A673 (cell line): ENCODE results near the gene SLC6A20. TPM values are rescaled to one million over a fixed set of nuclear protein-coding genes. Genes with fewer than 3 reads are reported as not detected.

Experiments used
- BruUV-seq: library from RNA; stranded (reverse); fragments of 400-500 nt; replicated peaks from 2 replicates; lab custom pipeline; 2021; lab: Mats Ljungman, UMichigan
- CTCF ChIA-PET: fragments of 300-600 bp; sonication (Branson Sonifier 250); formaldehyde crosslinking; loops from one replicate; lab custom pipeline; 2022; ENCODE audit warnings: antibody characterized with exemption; lab: Charles Lee
- POLR2A ChIA-PET: fragments of 300-600 bp; sonication (Branson Sonifier 250); formaldehyde crosslinking; loops from one replicate; lab custom pipeline; 2022; ENCODE audit warnings: antibody characterized with exemption; ENCODE audit not compliant: low non-redundant PET; lab: Charles Lee
- DNase-seq: peaks from one replicate; pipeline ENCODE4 v3.0.0-alpha.2; 2015; ENCODE audit warnings: low spot score
- H3K27ac ChIP-seq: fragments of 200-600 bp; sonication (generic); 2 replicates; pipeline ENCODE4 v1.5.1; 2016; ENCODE audit warnings: mixed run types, low read depth, mild to moderate bottlenecking, mixed read lengths, antibody characterized with exemption, low read length; ENCODE audit not compliant: poor library complexity, severe bottlenecking
- H3K27me3 ChIP-seq: fragments of 200-600 bp; sonication (generic); replicated peaks from 2 replicates; pipeline ENCODE4 v1.6.1; 2017; ENCODE audit warnings: mixed run types, low read depth, mild to moderate bottlenecking, mixed read lengths, antibody characterized with exemption, low read length; ENCODE audit not compliant: insufficient read depth, poor library complexity
- H3K36me3 ChIP-seq: fragments of 200-600 bp; sonication (generic); 2 replicates; pipeline ENCODE4 v1.6.1; 2016; ENCODE audit warnings: mixed run types, mild to moderate bottlenecking, mixed read lengths, antibody characterized with exemption, low read length; ENCODE audit not compliant: insufficient read depth, poor library complexity, severe bottlenecking
- H3K4me1 ChIP-seq: fragments of 200-600 bp; sonication (generic); 2 replicates; pipeline ENCODE4 v1.6.1; 2017; ENCODE audit warnings: mixed run types, mild to moderate bottlenecking, mixed read lengths, antibody characterized with exemption, low read length; ENCODE audit not compliant: insufficient read depth, poor library complexity, severe bottlenecking
- H3K4me3 ChIP-seq: fragments of 200-600 bp; sonication (generic); 2 replicates; pipeline ENCODE4 v1.5.1; 2016; ENCODE audit warnings: low read depth, mixed run types, mild to moderate bottlenecking, mixed read lengths, low read length; ENCODE audit not compliant: poor library complexity, severe bottlenecking
- H3K9me3 ChIP-seq: fragments of 200-600 bp; sonication (generic); 2 replicates; pipeline ENCODE4 v1.6.1; 2016; ENCODE audit warnings: mixed run types, low read depth, mild to moderate bottlenecking, mixed read lengths, antibody characterized with exemption, low read length; ENCODE audit not compliant: poor library complexity, severe bottlenecking
- CTCF ChIP-seq: fragments of 300-800, 200-600 bp; sonication (generic); conservative IDR thresholded peaks from 2 replicates; pipeline ENCODE4 v1.5.1; 2017; ENCODE audit warnings: low read depth, mild to moderate bottlenecking, antibody characterized with exemption, low read length, moderate library complexity, mixed read lengths
- EZH2 ChIP-seq: fragments of 200-600 bp; sonication (generic); IDR thresholded peaks from 2 replicates; pipeline ENCODE4 v1.6.1; 2017; ENCODE audit warnings: borderline replicate concordance, low read depth, mild to moderate bottlenecking, mixed read lengths, antibody characterized with exemption, low read length; ENCODE audit not compliant: poor library complexity, severe bottlenecking
- intact Hi-C: fragments of 100-400 bp; cut with micrococcal nuclease; formaldehyde crosslinking; loops from one replicate; pipeline ENCODE4 v1.10.0; 2022; ENCODE audit not compliant: unreplicated experiment
- total RNA-seq: library from RNA; stranded (reverse); gene quantifications from 2 replicates; pipeline ENCODE4 v1.2.3, GENCODE V29; 2021

The SLC6A20 gene
- total RNA-seq, 1 experiment from 2014 or later, result not detected

GRCh38 chr3:45771166-45771775 is 25.1 kb downstream of the SLC6A20 start:
- CTCF ChIA-PET, result interaction anchor here (0.5 kb wide), 1 partner anchor 264 kb away, joined by 3 read pairs; no protein-coding TSS in a partner anchor
- no TSS peak for BruUV-seq
- Histone ChIP-seq H3K9me3 (no peaks in the 10 kb centered on the region), H3K4me1 (no peaks in the 10 kb centered on the region), H3K27ac (no peak overlapping the region), H3K27me3 (no peaks in the 10 kb centered on the region), H3K4me3 (no peak overlapping the region), H3K36me3 (no peaks in the 10 kb centered on the region)
- intact Hi-C loops, result no loop called here
- POLR2A ChIA-PET, result no interaction called here
- no peak for DNase-seq
- TF ChIP-seq EZH2 (no peak), CTCF (no peak)

GRCh38 chr3:45765958-45766357 is 30.4 kb downstream of the SLC6A20 start:
- intact Hi-C loops, result no loop called here
- Histone ChIP-seq H3K36me3 (no peaks in the 10 kb centered on the region), H3K27ac (no peak overlapping the region), H3K27me3 (no peaks in the 10 kb centered on the region), H3K9me3 (no peaks in the 10 kb centered on the region), H3K4me3 (no peak overlapping the region), H3K4me1 (no peaks in the 10 kb centered on the region)
- CTCF ChIA-PET, result no interaction called here
- POLR2A ChIA-PET, result no interaction called here
- TF ChIP-seq CTCF (no peak), EZH2 (no peak)
- DNase-seq, result no peak
- BruUV-seq, result no TSS peak

- H3K4me1 ChIP-seq, result no peaks in the 10 kb centered on the region
- no peaks in the 10 kb centered on the region for H3K27me3 ChIP-seq
- no peak overlapping the region for H3K4me3 ChIP-seq
- no peak overlapping the region for H3K27ac ChIP-seq
- intact Hi-C loops, result no loop called here
- TF ChIP-seq CTCF (no peak), EZH2 (no peak)
- H3K36me3 ChIP-seq, result no peaks in the 10 kb centered on the region
- no peak for DNase-seq
- BruUV-seq, result no TSS peak
- ChIA-PET CTCF (no interaction called here), POLR2A (no interaction called here)
- H3K9me3 ChIP-seq, result no peaks in the 10 kb centered on the region
These were observed 31.0 kb downstream of the SLC6A20 start for GRCh38 chr3:45765266-45765851.
